Measurements from ENCODE around the gene ASIC4. TPM values are rescaled to one million over a fixed set of nuclear protein-coding genes. Genes with fewer than 3 reads are reported as not detected.

The ASIC4 gene
- total RNA-seq, 1 donor from 2014 or later, result 0.55 TPM

- intact Hi-C loops (cut with DNase I), result no loop called here
- Histone ChIP-seq H3K27ac (no peak overlapping the region), H3K36me3 (peaks cover 3% of the 10 kb centered on the region), H3K9me3 (no peaks in the 10 kb centered on the region), H3K4me3 (no peak overlapping the region), H3K4me1 (no peaks in the 10 kb centered on the region), H3K27me3 (peaks cover 23% of the 10 kb centered on the region)
- DNase-seq, result no peak
- ATAC-seq, result no peak
- TF ChIP-seq, protein P1, sequence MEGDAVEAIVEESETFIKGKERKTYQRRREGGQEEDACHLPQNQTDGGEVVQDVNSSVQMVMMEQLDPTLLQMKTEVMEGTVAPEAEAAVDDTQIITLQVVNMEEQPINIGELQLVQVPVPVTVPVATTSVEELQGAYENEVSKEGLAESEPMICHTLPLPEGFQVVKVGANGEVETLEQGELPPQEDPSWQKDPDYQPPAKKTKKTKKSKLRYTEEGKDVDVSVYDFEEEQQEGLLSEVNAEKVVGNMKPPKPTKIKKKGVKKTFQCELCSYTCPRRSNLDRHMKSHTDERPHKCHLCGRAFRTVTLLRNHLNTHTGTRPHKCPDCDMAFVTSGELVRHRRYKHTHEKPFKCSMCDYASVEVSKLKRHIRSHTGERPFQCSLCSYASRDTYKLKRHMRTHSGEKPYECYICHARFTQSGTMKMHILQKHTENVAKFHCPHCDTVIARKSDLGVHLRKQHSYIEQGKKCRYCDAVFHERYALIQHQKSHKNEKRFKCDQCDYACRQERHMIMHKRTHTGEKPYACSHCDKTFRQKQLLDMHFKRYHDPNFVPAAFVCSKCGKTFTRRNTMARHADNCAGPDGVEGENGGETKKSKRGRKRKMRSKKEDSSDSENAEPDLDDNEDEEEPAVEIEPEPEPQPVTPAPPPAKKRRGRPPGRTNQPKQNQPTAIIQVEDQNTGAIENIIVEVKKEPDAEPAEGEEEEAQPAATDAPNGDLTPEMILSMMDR (IDR thresholded peaks at IDR 0.05), result no peak
These were observed 19.8 kb downstream of the ASIC4 start for GRCh38 chr2:219533930-219534661.

DNA sequence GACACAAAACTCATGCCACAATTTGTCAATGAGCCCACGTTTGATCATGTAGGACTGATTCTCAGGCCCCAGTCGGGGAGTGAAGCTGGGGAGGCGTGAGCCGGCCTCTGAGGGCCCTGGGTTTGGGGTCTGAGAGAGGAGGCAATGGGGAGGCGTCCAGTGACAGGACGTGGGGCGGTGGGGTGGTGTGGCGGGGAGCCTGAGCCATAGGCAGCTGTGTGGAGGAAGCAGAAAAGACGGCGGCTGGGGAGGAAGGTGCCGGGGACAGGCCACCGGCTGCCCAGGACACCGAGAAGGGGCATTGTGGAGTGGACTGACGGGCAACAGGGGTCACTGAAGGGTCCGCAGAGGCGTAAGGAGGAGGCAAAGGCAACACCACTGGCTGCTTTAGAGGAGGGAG lies 22.1 kb downstream of the ASIC4 start:
- no peak for DNase-seq
- no peak overlapping the region for H3K27ac ChIP-seq
- H3K36me3 ChIP-seq, result peaks cover 22% of the 10 kb centered on the region
- intact Hi-C loops (cut with DNase I), result no loop called here
- TF ChIP-seq, protein P1 (IDR thresholded peaks at IDR 0.05), result no peak
- peaks cover 14% of the 10 kb centered on the region for H3K27me3 ChIP-seq
- no peaks in the 10 kb centered on the region for H3K9me3 ChIP-seq
- no peak overlapping the region for H3K4me3 ChIP-seq
- no peak for ATAC-seq
- peaks cover 4% of the 10 kb centered on the region for H3K4me1 ChIP-seq

DNA sequence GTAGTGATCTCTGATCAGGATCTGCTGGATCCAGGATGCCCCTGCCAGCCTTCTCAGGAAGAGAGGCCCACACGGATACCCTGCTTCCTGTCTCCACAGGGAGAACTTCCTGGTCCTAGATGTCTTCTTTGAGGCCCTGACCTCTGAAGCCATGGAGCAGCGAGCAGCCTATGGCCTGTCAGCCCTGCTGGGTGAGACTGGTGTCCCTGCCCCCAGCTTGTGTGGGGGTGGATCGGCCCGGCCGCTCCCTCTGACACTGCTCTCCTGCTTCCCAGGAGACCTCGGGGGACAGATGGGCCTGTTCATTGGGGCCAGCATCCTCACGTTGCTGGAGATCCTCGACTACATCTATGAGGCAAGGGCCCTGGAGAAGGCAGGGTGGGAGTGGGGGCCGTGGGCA lies 22.7 kb downstream of the ASIC4 start:
- H3K36me3 ChIP-seq, result peaks cover 22% of the 10 kb centered on the region
- no peak overlapping the region for H3K4me3 ChIP-seq
- DNase-seq (no peak), ATAC-seq (no peak)
- no peak overlapping the region for H3K27ac ChIP-seq
- intact Hi-C loops (cut with DNase I), result no loop called here
- H3K9me3 ChIP-seq, result no peaks in the 10 kb centered on the region
- H3K4me1 ChIP-seq, result peaks cover 9% of the 10 kb centered on the region
- peaks cover 10% of the 10 kb centered on the region for H3K27me3 ChIP-seq
- TF ChIP-seq, protein P1 (IDR thresholded peaks at IDR 0.05), result no peak

DNA sequence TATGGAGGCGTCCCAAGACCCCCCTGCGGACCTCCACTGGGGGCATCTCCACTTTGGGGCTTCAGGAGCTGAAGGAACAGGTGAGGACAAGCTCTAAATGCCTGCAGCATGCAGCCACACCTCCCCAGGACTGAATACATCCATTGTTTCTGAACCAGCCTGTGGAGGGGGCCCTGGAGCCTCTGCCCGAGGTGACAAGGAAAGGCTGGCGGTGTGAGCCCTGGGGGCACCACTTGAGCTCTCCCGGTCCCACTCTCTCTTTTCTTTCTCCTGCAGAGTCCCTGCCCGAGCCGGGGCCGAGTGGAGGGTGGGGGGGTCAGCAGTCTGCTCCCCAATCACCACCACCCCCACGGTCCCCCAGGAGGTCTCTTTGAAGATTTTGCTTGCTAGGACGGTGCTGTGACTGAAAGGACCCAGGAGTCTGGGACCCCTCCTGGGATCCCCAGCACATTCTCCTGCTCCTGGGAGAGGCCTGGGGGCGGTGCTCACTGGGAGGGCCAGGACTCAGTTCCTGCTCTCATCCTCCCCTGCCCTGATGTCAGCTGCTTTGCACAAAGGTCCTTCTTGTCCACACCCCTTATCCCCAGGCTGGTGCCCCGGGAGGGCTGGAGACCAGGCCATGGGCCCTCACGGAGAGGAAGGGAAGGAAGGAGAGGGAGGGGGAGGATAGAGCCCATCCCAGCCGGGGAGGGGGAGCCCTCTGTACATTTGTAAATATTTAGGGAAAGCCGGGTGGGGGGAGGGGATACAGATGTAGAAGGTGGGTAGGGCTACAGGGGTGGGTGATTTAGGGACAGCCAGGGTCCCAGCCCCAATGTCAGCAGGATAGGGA lies 23.6 kb downstream of the ASIC4 start:
- Histone ChIP-seq H3K4me3 (no peak overlapping the region), H3K27ac (no peak overlapping the region), H3K36me3 (peaks cover 22% of the 10 kb centered on the region), H3K4me1 (peaks cover 16% of the 10 kb centered on the region), H3K9me3 (no peaks in the 10 kb centered on the region), H3K27me3 (peaks cover 4% of the 10 kb centered on the region)
- TF ChIP-seq, protein P1 (IDR thresholded peaks at IDR 0.05), result no peak
- DNase-seq (no peak), ATAC-seq (no peak)
- intact Hi-C loops (cut with DNase I), result no loop called here

GRCh38 chr2:219538504-219538951 lies 24.2 kb downstream of the ASIC4 start:
- Histone ChIP-seq H3K9me3 (no peaks in the 10 kb centered on the region), H3K36me3 (peaks cover 22% of the 10 kb centered on the region), H3K27me3 (no peaks in the 10 kb centered on the region), H3K4me1 (peaks cover 16% of the 10 kb centered on the region), H3K4me3 (no peak overlapping the region), H3K27ac (no peak overlapping the region)
- no peak for ATAC-seq
- no peak for DNase-seq
- TF ChIP-seq, protein P1 (IDR thresholded peaks at IDR 0.05), result no peak
- intact Hi-C loops (cut with DNase I), result no loop called here

Data from upper lobe of right lung (tissue), 1 donor.